Endothelial cell of umbilical vein (primary cell): ENCODE results near the gene IRF2BP2. TPM values are rescaled to one million over a fixed set of nuclear protein-coding genes. Genes with fewer than 3 reads are reported as not detected.

Experiments used
- BruUV-seq: library from RNA; stranded (reverse); fragments of 400-500 nt; replicated peaks from 2 replicates; lab custom pipeline; 2021; lab: Mats Ljungman, UMichigan
- CTCF ChIA-PET: fragments of 300-600, 350-600 bp; sonication (Branson Sonifier 250); formaldehyde crosslinking; loops from one replicate; lab custom pipeline; 2021; ENCODE audit warnings: antibody characterized with exemption, inconsistent platforms; lab: Charles Lee
- POLR2A ChIA-PET: fragments of 300-600, 350-600 bp; sonication (Branson Sonifier 250); formaldehyde crosslinking; loops from one replicate; lab custom pipeline; 2021; ENCODE audit warnings: antibody characterized with exemption, inconsistent platforms; lab: Charles Lee
- DNase-seq: peaks from one replicate; pipeline ENCODE4 v3.0.0-alpha.2; 2011; ENCODE audit warnings: low read depth, low spot score
- FAIRE-seq: peaks from 2 replicates; lab custom pipeline; 2011; peaks lifted over from hg19 to GRCh38; lab: Jason Lieb, UNC
- H2AFZ ChIP-seq: 2 replicates; pipeline ENCODE4 v1.6.0; 2012; ENCODE audit warnings: low read depth, low read length, control low read depth, inconsistent platforms
- H3K27ac ChIP-seq: 2 replicates; pipeline ENCODE4 v1.5.1; 2011; ENCODE audit warnings: low read depth, mild to moderate bottlenecking, control low read depth, low read length, moderate library complexity; ENCODE audit not compliant: insufficient read depth
- H3K27me3 ChIP-seq, 2 experiments: 2 replicates each; pipeline versions ENCODE4 v1.6.0 to v1.6.1; 2011; ENCODE audit warnings: low read length in 2 of 2, mixed read lengths in 1 of 2; ENCODE audit not compliant: control insufficient read depth in 2 of 2, insufficient read depth in 2 of 2
- H3K36me3 ChIP-seq, 2 experiments: 2 replicates in 1 of 2; 3 replicates in 1 of 2; pipeline ENCODE4 v1.5.1; 2011; ENCODE audit warnings: low read length in 2 of 2, mild to moderate bottlenecking in 1 of 2, moderate library complexity in 1 of 2; ENCODE audit not compliant: control insufficient read depth in 2 of 2, insufficient read depth in 2 of 2; ENCODE audit errors: extremely low read depth in 1 of 2
- H3K4me1 ChIP-seq: 3 replicates; pipeline ENCODE4 v1.5.1; 2011; ENCODE audit warnings: mild to moderate bottlenecking, low read length; ENCODE audit not compliant: control insufficient read depth, insufficient read depth; ENCODE audit errors: extremely low read depth
- H3K4me2 ChIP-seq: 2 replicates; pipeline ENCODE4 v1.6.1; 2011; ENCODE audit warnings: low read length, control low read depth, mixed read lengths; ENCODE audit not compliant: insufficient read depth
- H3K4me3 ChIP-seq, 3 experiments: fragments of 200-600 bp in 1 of 3; sonication (generic), shearing (Covaris generic) in 1 of 3; replicated peaks in 1 of 3; 2 replicates each; pipeline ENCODE4 v1.5.1; 2011 to 2016; ENCODE audit warnings: control low read depth in 3 of 3, low read length in 3 of 3, mild to moderate bottlenecking in 2 of 3, inconsistent platforms in 1 of 3, low read depth in 1 of 3, moderate library complexity in 1 of 3; ENCODE audit not compliant: insufficient read depth in 1 of 3
- H3K79me2 ChIP-seq: 2 replicates; pipeline ENCODE4 v1.6.0; 2012; ENCODE audit warnings: low read length, inconsistent platforms; ENCODE audit not compliant: control insufficient read depth, insufficient read depth
- H3K9ac ChIP-seq: replicated peaks from 2 replicates; pipeline ENCODE3; 2011; ENCODE audit warnings: low read length, control low read depth; ENCODE audit not compliant: insufficient read depth; ENCODE audit errors: extremely low read depth
- H3K9me1 ChIP-seq: replicated peaks from 3 replicates; pipeline ENCODE4 v1.6.0; 2011; ENCODE audit warnings: mild to moderate bottlenecking, low read length; ENCODE audit not compliant: control insufficient read depth, insufficient read depth; ENCODE audit errors: extremely low read depth
- H3K9me3 ChIP-seq: replicated peaks from 2 replicates; pipeline ENCODE4 v1.5.1; 2012; ENCODE audit warnings: low read length, inconsistent platforms; ENCODE audit not compliant: control insufficient read depth, insufficient read depth
- H4K20me1 ChIP-seq: replicated peaks from 2 replicates; pipeline ENCODE3; 2011; ENCODE audit warnings: mild to moderate bottlenecking, low read length; ENCODE audit not compliant: control insufficient read depth, insufficient read depth; ENCODE audit errors: extremely low read depth
- CTCF ChIP-seq, 2 donors: IDR thresholded peaks; 1 replicate in 1 of 2; 2 replicates in 1 of 2; pipeline ENCODE4 v1.5.1; 2011; ENCODE audit warnings: low read length in 2 of 2, mild to moderate bottlenecking in 2 of 2, moderate library complexity in 2 of 2, control low read depth in 1 of 2, inconsistent platforms in 1 of 2, low read depth in 1 of 2; ENCODE audit not compliant: insufficient read depth in 1 of 2; ENCODE audit errors: extremely low read depth in 1 of 2
- EZH2 ChIP-seq: IDR thresholded peaks from 2 replicates; pipeline ENCODE4 v1.6.1; 2012; ENCODE audit warnings: borderline replicate concordance, low read depth, mild to moderate bottlenecking, moderate library complexity, low read length, inconsistent platforms; ENCODE audit not compliant: severe bottlenecking
- FOS ChIP-seq: IDR thresholded peaks from 2 replicates; pipeline ENCODE4 v1.6.1; 2011; ENCODE audit warnings: mild to moderate bottlenecking, low read length, moderate library complexity, borderline replicate concordance; ENCODE audit not compliant: insufficient read depth
- GATA2 ChIP-seq: IDR thresholded peaks from 2 replicates; pipeline ENCODE4 v1.7.0; 2011; ENCODE audit warnings: low read depth, mild to moderate bottlenecking, moderate library complexity, mixed read lengths, low read length; ENCODE audit not compliant: insufficient read length, insufficient read depth
- JUN ChIP-seq: IDR thresholded peaks from 2 replicates; pipeline ENCODE4 v1.6.1; 2011; ENCODE audit warnings: borderline replicate concordance, low read depth; ENCODE audit not compliant: insufficient read length, insufficient read depth
- MAX ChIP-seq: IDR thresholded peaks from 2 replicates; pipeline ENCODE4 v1.6.1; 2011; ENCODE audit not compliant: insufficient read depth, insufficient read length
- MYC ChIP-seq: IDR thresholded peaks from one replicate; pipeline ENCODE4 v1.6.1; 2011; ENCODE audit warnings: mild to moderate bottlenecking, low read depth, low read length
- POLR2A ChIP-seq: IDR thresholded peaks from 2 replicates; pipeline ENCODE4 v1.6.1; 2012; ENCODE audit warnings: low read depth, mild to moderate bottlenecking, control low read depth, low read length
- POLR2AphosphoS5 ChIP-seq: IDR thresholded peaks from 2 replicates; pipeline ENCODE4 v1.6.1; 2012; ENCODE audit warnings: low read depth, mild to moderate bottlenecking, control low read depth, low read length, moderate library complexity; ENCODE audit not compliant: insufficient read depth
- dilution Hi-C: fragments of 300-500 bp; cut with MboI; formaldehyde crosslinking; loops from one replicate; pipeline ENCODE4 v1.15.0; 2019; ENCODE audit warnings: low sequenced_read_pairs; ENCODE audit not compliant: extremely low pct_ligation_motif_present
- intact Hi-C: fragments of 100-400 bp; cut with micrococcal nuclease; formaldehyde crosslinking; loops from one replicate; pipeline ENCODE4 v1.10.0; 2022
- polyA plus RNA-seq, 4 experiments: library from polyadenylated mRNA; depleted of rRNA in 3 of 4; stranded (reverse) in 3 of 4; unstranded in 1 of 4; fragments of >200 nt; gene quantifications; 2 replicates each; pipeline versions ENCODE4 v1.2.1 to v1.2.3, GENCODE V29; 2011 to 2012; ENCODE audit warnings: missing spikeins in 1 of 4
- total RNA-seq: library from RNA; stranded (reverse); gene quantifications from 2 replicates; pipeline ENCODE4 v1.2.3, GENCODE V29; 2021

The IRF2BP2 gene
- total and polyA plus RNA-seq, 2 donors (not counting 3 experiments of a cell fraction or from before 2014, with no cell fraction given), result 66.6 to 109 TPM

GRCh38 chr1:234578087-234578486 lies 31.9 kb downstream of the IRF2BP2 start:
- POLR2A ChIA-PET, result no interaction called here
- BruUV-seq, result no TSS peak

More at GRCh38 chr1:234578087-234578486, 31.9 kb downstream of the IRF2BP2 start:
- FAIRE-seq, result no peak
- Histone ChIP-seq H3K27me3 (peaks cover 0 to 1% of the 10 kb centered on the region in 2 experiments), H2AFZ (no peak overlapping the region), H3K27ac (no peak overlapping the region), H3K9me3 (no peaks in the 10 kb centered on the region), H3K4me1 (no peaks in the 10 kb centered on the region), H3K36me3 (no peaks in the 10 kb centered on the region), H3K9ac (no peak overlapping the region), H3K79me2 (no peaks in the 10 kb centered on the region), H3K4me2 (no peak overlapping the region), H3K9me1 (no peaks in the 10 kb centered on the region), H4K20me1 (no peaks in the 10 kb centered on the region), H3K4me3 (no peak overlapping the region)
- CTCF ChIA-PET, result interaction anchor here (1.1 kb wide), 1 partner anchor 79 kb away, joined by 3 read pairs; no protein-coding TSS in a partner anchor
- intact Hi-C loops, result no loop called here
- TF ChIP-seq EZH2, result no peak
- no peak for TF ChIP-seq POLR2AphosphoS5
- TF ChIP-seq JUN, result no peak
- TF ChIP-seq POLR2A, result no peak
- TF ChIP-seq GATA2, result no peak
- TF ChIP-seq MYC, result no peak
- TF ChIP-seq MAX, result no peak
- no peak for TF ChIP-seq FOS
- no peak for TF ChIP-seq CTCF (IDR thresholded peaks at IDR 0.05; ENCODE audit: extremely low read depth in 1 of 2, insufficient read depth in 1 of 2, low read depth in 1 of 2, low read length in 2 of 2)
- dilution Hi-C loops, result no loop called here
- no peak for DNase-seq
